ENCODE results near the gene FAM151A. TPM values are rescaled to one million over a fixed set of nuclear protein-coding genes. Genes with fewer than 3 reads are reported as not detected.

FAM151A gene
- total RNA-seq, 1 donor from 2014 or later = not detected

GRCh38 chr1:54588377-54588776 lies 34.9 kb downstream of the FAM151A start:
- no peak for DNase-seq (ENCODE audit: low spot score)
- no peak overlapping the region for H3K4me3 Mint-ChIP-seq (ENCODE audit: unreplicated experiment)
- no peak for TF ChIP-seq CTCF (IDR thresholded peaks at IDR 0.05; ENCODE audit: unreplicated experiment)
- H3K4me1 Mint-ChIP-seq (ENCODE audit: unreplicated experiment) = peaks cover 14% of the 10 kb centered on the region
- no peaks in the 10 kb centered on the region for H3K9me3 Mint-ChIP-seq (ENCODE audit: unreplicated experiment)
- no peak overlapping the region for H3K27ac Mint-ChIP-seq (ENCODE audit: unreplicated experiment)
- H3K27me3 Mint-ChIP-seq (ENCODE audit: unreplicated experiment) = peaks cover 14% of the 10 kb centered on the region
- peaks cover 23% of the 10 kb centered on the region for H3K36me3 Mint-ChIP-seq (ENCODE audit: low read depth, unreplicated experiment)

DNA sequence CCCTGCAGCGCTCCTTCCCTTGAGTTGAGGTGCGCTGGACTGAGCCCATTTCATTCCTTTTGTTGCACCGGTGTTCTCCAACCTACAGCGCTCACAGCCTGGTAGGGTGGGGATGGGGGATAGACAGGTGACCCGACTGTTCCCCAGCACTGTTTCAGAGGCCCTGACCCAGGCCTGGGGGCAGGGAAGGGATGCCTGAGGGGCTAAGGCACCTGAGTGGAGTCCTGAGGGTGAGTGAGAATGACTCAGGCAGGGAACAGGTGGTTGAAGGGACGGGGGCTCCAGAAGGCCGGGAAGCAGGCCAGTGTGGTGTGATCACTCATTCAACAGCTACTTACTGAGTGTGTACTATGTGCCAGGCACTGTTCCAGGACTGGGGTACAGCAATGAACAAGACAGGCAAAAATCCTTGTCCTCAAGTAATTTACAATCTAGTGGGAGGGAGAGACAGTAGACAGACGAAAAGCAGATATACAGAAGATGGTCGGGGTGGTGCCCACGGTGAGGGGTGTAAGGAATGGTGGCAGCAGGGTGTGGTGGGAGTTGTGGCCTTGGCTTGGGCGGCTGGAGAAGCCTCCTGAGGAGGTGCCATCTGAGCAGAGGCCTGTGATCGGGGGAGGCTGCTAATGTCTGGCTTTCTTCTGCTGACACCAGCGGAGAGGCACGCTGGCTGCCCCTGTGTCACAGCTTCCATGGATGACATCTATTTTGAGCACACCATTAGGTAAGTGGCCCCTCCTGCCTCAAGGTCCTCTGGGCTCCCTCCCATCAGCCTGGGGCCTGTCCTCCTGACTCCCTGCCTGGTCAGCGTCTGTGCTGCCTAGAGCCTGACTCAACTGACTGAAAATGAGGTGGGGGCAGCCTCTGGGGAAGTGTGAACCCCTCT lies 37.9 kb downstream of the FAM151A start:
- Mint-ChIP-seq H3K4me3 (ENCODE audit: unreplicated experiment) (no peak overlapping the region), H3K9me3 (ENCODE audit: unreplicated experiment) (no peaks in the 10 kb centered on the region), H3K27me3 (ENCODE audit: unreplicated experiment) (peaks cover 21% of the 10 kb centered on the region), H3K36me3 (ENCODE audit: low read depth, unreplicated experiment) (peaks cover 18% of the 10 kb centered on the region), H3K4me1 (ENCODE audit: unreplicated experiment) (peaks cover 34% of the 10 kb centered on the region), H3K27ac (ENCODE audit: unreplicated experiment) (no peak overlapping the region)
- TF ChIP-seq CTCF (IDR thresholded peaks at IDR 0.05; ENCODE audit: unreplicated experiment) = no peak
- no peak for DNase-seq (ENCODE audit: low spot score)

GRCh38 chr1:54584575-54584974 lies 38.8 kb downstream of the FAM151A start:
- H3K4me1 Mint-ChIP-seq (ENCODE audit: unreplicated experiment) = peaks cover 32% of the 10 kb centered on the region
- H3K36me3 Mint-ChIP-seq (ENCODE audit: low read depth, unreplicated experiment) = peaks cover 18% of the 10 kb centered on the region
- H3K4me3 Mint-ChIP-seq (ENCODE audit: unreplicated experiment) = no peak overlapping the region
- TF ChIP-seq CTCF (IDR thresholded peaks at IDR 0.05; ENCODE audit: unreplicated experiment) = no peak
- no peaks in the 10 kb centered on the region for H3K9me3 Mint-ChIP-seq (ENCODE audit: unreplicated experiment)
- DNase-seq (ENCODE audit: low spot score) = no peak
- H3K27ac Mint-ChIP-seq (ENCODE audit: unreplicated experiment) = no peak overlapping the region
- H3K27me3 Mint-ChIP-seq (ENCODE audit: unreplicated experiment) = peaks cover 21% of the 10 kb centered on the region

GRCh38 chr1:54583871-54584270 lies 39.5 kb downstream of the FAM151A start:
- Mint-ChIP-seq H3K9me3 (ENCODE audit: unreplicated experiment) (no peaks in the 10 kb centered on the region), H3K27ac (ENCODE audit: unreplicated experiment) (no peak overlapping the region), H3K27me3 (ENCODE audit: unreplicated experiment) (peaks cover 21% of the 10 kb centered on the region), H3K36me3 (ENCODE audit: low read depth, unreplicated experiment) (peaks cover 18% of the 10 kb centered on the region), H3K4me3 (ENCODE audit: unreplicated experiment) (no peak overlapping the region), H3K4me1 (ENCODE audit: unreplicated experiment) (peaks cover 37% of the 10 kb centered on the region)
- TF ChIP-seq CTCF (IDR thresholded peaks at IDR 0.05; ENCODE audit: unreplicated experiment) = no peak
- DNase-seq (ENCODE audit: low spot score) = no peak

GRCh38 chr1:54583307-54583686 lies 40.0 kb downstream of the FAM151A start:
- H3K9me3 Mint-ChIP-seq (ENCODE audit: unreplicated experiment) = no peaks in the 10 kb centered on the region
- no peak overlapping the region for H3K27ac Mint-ChIP-seq (ENCODE audit: unreplicated experiment)
- H3K4me1 Mint-ChIP-seq (ENCODE audit: unreplicated experiment) = peaks cover 33% of the 10 kb centered on the region
- no peak overlapping the region for H3K4me3 Mint-ChIP-seq (ENCODE audit: unreplicated experiment)
- peaks cover 13% of the 10 kb centered on the region for H3K36me3 Mint-ChIP-seq (ENCODE audit: low read depth, unreplicated experiment)
- DNase-seq (ENCODE audit: low spot score) = no peak
- H3K27me3 Mint-ChIP-seq (ENCODE audit: unreplicated experiment) = peaks cover 19% of the 10 kb centered on the region
- TF ChIP-seq CTCF (IDR thresholded peaks at IDR 0.05; ENCODE audit: unreplicated experiment) = no peak
